Cardiac fibroblast (primary cell): ENCODE data around the gene ATXN1.

ENCODE experiments used
- DNase-seq, 2 donors: peaks; one replicate each; pipeline versions ENCODE4 v3.0.0 to v3.0.0-alpha.2; 2010; ENCODE audit warnings: low read depth in 2 of 2
- H3K4me3 ChIP-seq, 2 donors: replicated peaks in 1 of 2; 1 replicate in 1 of 2; 2 replicates in 1 of 2; pipeline ENCODE4 v1.5.1; 2011; ENCODE audit warnings: low read depth in 2 of 2, low read length in 2 of 2, mild to moderate bottlenecking in 2 of 2, moderate library complexity in 1 of 2
- CTCF ChIP-seq: IDR thresholded peaks from one replicate; pipeline ENCODE4 v1.5.1; 2011; ENCODE audit warnings: low read depth, mild to moderate bottlenecking, low read length, inconsistent platforms

The ATXN1 gene

GRCh38 chr6:16594849-16595248 lies 166.4 kb downstream of the ATXN1 start:
- no peak for DNase-seq

GRCh38 chr6:16592223-16592911 lies 168.9 kb downstream of the ATXN1 start:
- no peak for DNase-seq
- no peak overlapping the region for H3K4me3 ChIP-seq
- no peak for TF ChIP-seq CTCF

More at GRCh38 chr6:16594849-16595248, 166.4 kb downstream of the ATXN1 start:
- H3K4me3 ChIP-seq, result no peak overlapping the region
- no peak for TF ChIP-seq CTCF

- H3K4me3 ChIP-seq, result no peak overlapping the region
- no peak for TF ChIP-seq CTCF
- peak in 1 of 2 donors; percentile 68 for DNase-seq
These were observed 169.7 kb downstream of the ATXN1 start for GRCh38 chr6:16591396-16592222.

GRCh38 chr6:16585805-16586204 lies 175.5 kb downstream of the ATXN1 start:
- peak; percentile 7 to 71 for DNase-seq
- TF ChIP-seq CTCF, result no peak

GRCh38 chr6:16583144-16583762 lies 178.0 kb downstream of the ATXN1 start:
- TF ChIP-seq CTCF, result no peak
- DNase-seq, result peak in 1 of 2 donors; percentile 47
- peak overlapping the region in 1 of 2 donors; percentile 13 for H3K4me3 ChIP-seq

More at GRCh38 chr6:16585805-16586204, 175.5 kb downstream of the ATXN1 start:
- H3K4me3 ChIP-seq, result no peak overlapping the region

- H3K4me3 ChIP-seq, result no peak overlapping the region
- DNase-seq, result peak in 1 of 2 donors; percentile 10
- TF ChIP-seq CTCF, result no peak
These were observed 178.7 kb downstream of the ATXN1 start for GRCh38 chr6:16582446-16583143.
